ENCODE results near the gene SCN1A.

DNA sequence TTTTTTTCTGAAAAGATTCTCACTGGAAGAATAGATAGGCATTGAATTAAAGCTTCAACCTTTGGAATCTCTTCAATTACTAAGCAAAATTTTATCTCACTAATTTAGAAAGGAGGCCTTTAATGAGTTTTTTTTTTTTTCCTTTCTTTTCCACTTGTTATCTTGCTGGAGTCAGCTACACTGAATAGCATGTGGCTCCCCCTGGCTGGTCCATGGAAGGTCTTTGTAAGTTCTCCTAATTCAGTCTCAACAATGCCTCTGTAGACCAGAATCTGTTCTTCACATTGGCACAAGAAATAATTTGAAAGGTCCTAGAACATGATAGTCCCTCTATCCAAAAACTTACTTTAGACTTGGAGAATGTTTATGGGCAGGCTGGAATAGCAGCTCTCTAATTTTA is 24.2 kb upstream of the SCN1A start:
- TF ChIP-seq POLR2AphosphoS5 (IDR thresholded peaks at IDR 0.05; ENCODE audit: low read depth, low read length) (no peak), POLR2A (IDR thresholded peaks at IDR 0.05; ENCODE audit: low read depth, low read length) (no peak), TAF1 (IDR thresholded peaks at IDR 0.05; ENCODE audit: borderline replicate concordance, low read depth, low read length) (no peak)
